DMS 273 treated with DMSO at 0.1 percent for 48 hours (cell line): ENCODE measurements around the gene OR1B1.
"Not testable (repeated sequence)": the region's sequence is repeated elsewhere in the genome, so short reads cannot be mapped to it uniquely, and the experiment has no call there.

Experiments used
- DNase-seq: peaks from one replicate; lab custom pipeline; 2025; lab: John Stamatoyannopoulos, UW

The OR1B1 gene

GRCh38 chr9:122657527-122657926, at the start of gene OR1B1:
Gene OR1B1 (minus strand): TSS chr9:122657627.
- no peak for DNase-seq

GRCh38 chr9:122695696-122696095, 38.3 kb upstream of the OR1B1 start:
- no peak for DNase-seq

DNA sequence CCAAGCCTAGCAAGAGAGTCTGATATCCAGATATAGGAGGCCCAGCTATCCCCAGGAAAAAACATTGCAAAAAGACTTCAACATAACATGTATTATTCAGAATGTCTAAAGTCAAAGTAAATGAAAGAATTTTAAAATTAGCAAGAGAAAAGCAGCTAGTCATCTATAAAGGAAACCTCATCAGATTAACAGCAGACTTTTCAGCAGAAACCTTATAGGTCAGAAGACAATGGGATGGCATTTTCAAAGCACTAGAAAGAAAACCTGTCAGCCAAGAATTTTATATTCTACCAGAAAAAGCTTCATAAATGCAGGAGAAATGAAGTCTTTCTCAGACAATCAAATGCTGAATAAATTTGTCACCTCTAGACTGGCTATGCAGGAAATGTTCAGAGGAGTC, 27.4 kb upstream of the OR1B1 start:
- no peak for DNase-seq

DNA sequence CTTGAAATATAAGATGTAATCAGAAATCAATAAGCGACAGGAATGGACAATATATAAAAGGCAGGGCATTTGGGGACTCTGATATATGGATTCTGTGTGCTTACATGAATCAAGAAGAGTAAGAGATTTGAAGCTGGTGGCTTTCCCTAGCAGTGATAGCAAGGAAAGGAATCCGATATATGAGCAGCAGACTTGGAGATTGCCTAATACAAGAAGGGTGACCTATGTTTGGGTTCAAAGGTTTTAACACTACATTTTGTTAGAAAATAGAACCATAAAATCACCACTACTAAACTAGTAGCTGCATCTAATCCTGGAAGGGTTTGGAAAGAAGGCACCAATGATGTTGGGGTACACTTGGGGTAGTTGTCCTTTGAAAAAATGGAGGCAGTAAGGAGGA, 15.1 kb upstream of the OR1B1 start:
- DNase-seq, result no peak

- DNase-seq, result no peak
Measured at GRCh38 chr9:122661416-122661815, 4.0 kb upstream of the OR1B1 start, which contains the start of gene OR1L1. Gene OR1L1 (plus strand): TSS chr9:122661716. CDS start chr9:122661716, 0 bp downstream.

DNA sequence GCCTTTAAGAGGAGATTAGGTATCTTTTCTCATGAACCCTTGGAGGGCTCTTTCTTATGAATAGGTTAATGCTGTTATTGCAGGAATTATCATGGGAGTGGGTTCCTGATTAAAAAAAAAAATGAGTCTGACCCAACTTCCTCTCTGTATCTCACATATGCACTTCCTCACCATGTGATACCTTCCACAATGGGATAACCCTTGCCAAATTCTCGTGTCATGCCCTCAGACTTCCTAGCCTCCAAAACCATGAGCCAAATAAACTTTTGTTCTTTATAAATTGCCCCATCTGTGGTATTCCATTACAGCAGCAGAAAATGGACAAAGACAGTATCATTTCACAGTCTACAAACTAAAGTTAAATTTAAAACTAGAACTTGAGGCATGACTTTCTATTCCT, 1.0 kb downstream of the OR1B1 start:
- DNase-seq, result no peak

DNA sequence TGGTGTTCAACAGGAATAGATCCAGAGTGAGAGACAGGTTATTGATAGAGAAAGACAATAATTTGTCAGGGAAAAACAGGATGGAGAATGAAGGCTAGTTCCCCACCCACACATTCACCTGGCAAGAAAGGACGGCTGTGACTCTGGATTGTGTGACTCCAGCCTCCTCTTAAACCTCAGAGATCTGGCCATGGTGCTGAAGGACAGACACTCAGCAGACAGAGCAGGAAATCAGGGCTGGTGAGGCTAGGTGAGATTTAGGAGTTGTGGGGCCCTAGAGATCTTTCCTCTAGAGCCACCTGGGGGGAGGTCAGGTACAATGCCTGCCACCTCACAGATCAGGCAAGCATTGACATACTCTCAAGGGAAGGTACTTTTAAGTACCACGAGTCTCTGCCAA, 15.2 kb downstream of the OR1B1 start:
- DNase-seq, result no peak

GRCh38 chr9:122619996-122620395, 37.4 kb downstream of the OR1B1 start:
- no peak for DNase-seq

GRCh38 chr9:122614362-122614761, 43.1 kb downstream of the OR1B1 start, which contains the start of gene OR1Q1:
Gene OR1Q1 (plus strand): TSS chr9:122614738. CDS start chr9:122614738, 0 bp downstream.
- no peak for DNase-seq

DNA sequence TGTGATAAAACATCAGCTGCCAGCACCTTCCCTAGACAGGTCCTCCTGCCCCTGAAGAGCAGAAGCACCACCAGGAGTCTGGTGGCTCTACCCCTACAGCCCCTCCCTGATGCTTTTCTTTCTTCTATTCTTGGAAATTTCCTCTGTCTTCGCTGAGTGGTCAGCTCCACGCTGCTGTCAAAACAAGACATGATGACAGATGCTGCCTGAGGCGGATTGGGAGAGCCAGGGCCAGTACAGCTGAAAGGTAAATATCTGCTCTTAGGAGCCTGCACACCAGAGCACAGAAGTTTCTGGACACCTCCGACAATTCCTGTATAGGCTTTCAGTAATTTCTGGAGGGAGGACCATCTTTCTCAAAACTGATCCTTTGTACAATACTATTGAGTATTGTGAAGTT, 47.6 kb downstream of the OR1B1 start:
- DNase-seq, result no peak

- DNase-seq, result no peak
Measured at GRCh38 chr9:122606587-122606986, 50.8 kb downstream of the OR1B1 start.

GRCh38 chr9:122605691-122606090, 51.7 kb downstream of the OR1B1 start:
- DNase-seq, result no peak

GRCh38 chr9:122583284-122583683, 74.1 kb downstream of the OR1B1 start, which contains the start of gene OR1L8:
Gene OR1L8 (minus strand): TSS chr9:122583384. CDS start chr9:122568477, 14,907 bp downstream.
- DNase-seq, result not testable (repeated sequence)

- DNase-seq, result no peak
Measured at GRCh38 chr9:122580360-122580759, 77.1 kb downstream of the OR1B1 start.

- no peak for DNase-seq
Measured at GRCh38 chr9:122579874-122580273, 77.6 kb downstream of the OR1B1 start.
